ENCODE results near the gene PIK3R2. TPM values are rescaled to one million over a fixed set of nuclear protein-coding genes. Genes with fewer than 3 reads are reported as not detected.

Gene PIK3R2
- total RNA-seq, 4 donors from 2014 or later = 12.2 to 38.1 (median 15.7) TPM

DNA sequence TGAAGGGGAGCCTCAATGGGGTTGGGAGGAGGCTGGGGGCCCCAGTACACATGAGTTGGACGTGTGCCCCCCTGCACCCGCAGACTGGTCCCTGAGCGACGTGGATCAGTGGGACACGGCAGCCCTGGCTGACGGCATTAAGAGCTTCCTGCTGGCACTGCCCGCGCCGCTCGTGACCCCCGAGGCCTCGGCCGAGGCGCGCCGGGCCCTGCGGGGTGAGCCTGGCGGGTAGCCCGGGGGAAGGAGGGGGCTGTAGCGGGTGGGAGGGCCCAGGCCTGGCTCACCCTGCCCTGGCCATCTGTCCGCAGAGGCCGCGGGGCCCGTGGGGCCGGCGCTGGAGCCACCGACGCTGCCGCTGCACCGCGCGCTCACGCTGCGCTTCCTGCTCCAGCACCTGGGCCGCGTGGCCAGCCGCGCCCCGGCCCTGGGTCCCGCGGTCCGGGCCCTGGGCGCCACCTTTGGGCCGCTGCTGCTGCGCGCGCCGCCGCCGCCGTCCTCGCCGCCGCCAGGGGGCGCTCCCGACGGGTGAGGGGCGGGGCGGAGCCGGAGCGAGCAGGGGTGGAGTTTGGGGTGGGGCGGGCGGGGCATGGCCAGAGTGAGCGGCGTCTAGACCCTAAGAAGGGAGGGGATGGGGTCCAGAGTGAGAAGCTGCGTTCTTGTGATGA, 8.1 kb downstream of the PIK3R2 start:
- peak overlapping the region; percentile 28 to 60 (median 34) for H3K4me3 ChIP-seq
- H3K36me3 ChIP-seq = peaks cover 0 to 50% (median 0%) of the 10 kb centered on the region in 3 donors
- no peaks in the 10 kb centered on the region for H3K9me3 ChIP-seq
- peak; percentile 51 to 64 for DNase-seq (ENCODE audit: low spot score in 2 of 2)
- H3K27ac ChIP-seq = peak overlapping the region; percentile 67 to 91 (median 86)
- H3K4me1 ChIP-seq = peaks cover 0 to 39% (median 28%) of the 10 kb centered on the region in 4 donors
- TF ChIP-seq CTCF (IDR thresholded peaks at IDR 0.05) (peak; percentile 69 to 99 (median 89)), POLR2A (IDR thresholded peaks at IDR 0.05) (no peak), EP300 (IDR thresholded peaks at IDR 0.05) (no peak)
- no peaks in the 10 kb centered on the region for H3K27me3 ChIP-seq
- WGBS, 2 donors = 1 to 3% methylated on average over 27 to 36 of the region's 66 CpGs

DNA sequence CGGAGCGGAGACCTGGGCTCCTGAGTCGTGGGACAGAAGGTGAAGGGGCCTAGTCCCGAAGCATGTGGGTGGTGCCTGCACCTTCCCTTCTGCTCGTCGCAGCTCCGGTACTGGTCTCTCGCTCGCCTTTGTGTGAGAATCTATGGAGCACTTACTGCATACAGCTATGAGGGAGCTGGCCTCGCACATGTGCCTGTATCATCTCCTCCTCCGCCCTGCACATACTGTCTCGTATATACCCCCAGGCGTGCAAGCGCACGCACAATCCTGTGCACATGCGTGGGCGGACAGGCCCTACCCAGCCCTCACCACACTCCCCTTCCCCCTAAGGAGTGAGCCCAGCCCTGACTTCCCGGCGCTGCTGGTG, 8.7 kb downstream of the PIK3R2 start:
- Histone ChIP-seq H3K27ac (peak overlapping the region in 2 of 4 donors; percentile 48 to 91), H3K36me3 (peaks cover 0 to 51% (median 4%) of the 10 kb centered on the region in 3 donors), H3K4me1 (peaks cover 0 to 34% (median 26%) of the 10 kb centered on the region in 4 donors), H3K9me3 (no peaks in the 10 kb centered on the region), H3K27me3 (no peaks in the 10 kb centered on the region), H3K4me3 (peak overlapping the region; percentile 16 to 60 (median 29))
- WGBS, 2 donors = 56 to 57% methylated on average over 15 to 19 of the region's 19 CpGs
- DNase-seq (ENCODE audit: low spot score in 2 of 2) = no peak
- TF ChIP-seq CTCF (IDR thresholded peaks at IDR 0.05) (peak in 1 of 5 experiments; percentile 4), POLR2A (IDR thresholded peaks at IDR 0.05) (no peak)

DNA sequence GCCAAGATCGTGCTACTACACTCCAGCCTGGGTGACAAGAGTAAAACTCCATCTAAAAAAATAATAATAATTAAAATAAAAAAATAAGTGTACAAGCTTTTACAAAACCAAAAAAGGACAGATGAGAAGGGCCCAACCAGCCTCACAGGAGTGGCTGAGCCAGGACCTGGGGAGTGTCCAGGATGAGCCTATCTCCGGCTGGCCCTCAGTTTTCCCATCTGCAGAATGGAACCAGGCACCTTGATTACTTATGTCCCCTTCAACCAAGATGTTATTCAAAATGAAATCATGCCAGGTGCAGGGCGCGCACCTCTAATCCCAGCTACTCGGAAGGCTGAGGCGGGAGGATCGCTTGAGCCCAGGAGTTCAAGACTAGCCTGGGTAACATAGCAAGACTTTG, 11.1 kb downstream of the PIK3R2 start:
- no peak overlapping the region for H3K27ac ChIP-seq
- H3K4me3 ChIP-seq = no peak overlapping the region
- 95% methylated on average over 7 of the region's 7 CpGs for WGBS, 2 donors
- no peaks in the 10 kb centered on the region for H3K27me3 ChIP-seq
- peaks cover 0 to 27% (median 14%) of the 10 kb centered on the region in 4 donors for H3K4me1 ChIP-seq
- H3K9me3 ChIP-seq = no peaks in the 10 kb centered on the region
- TF ChIP-seq CTCF (IDR thresholded peaks at IDR 0.05) (no peak), POLR2A (IDR thresholded peaks at IDR 0.05) (no peak), EP300 (IDR thresholded peaks at IDR 0.05) (no peak)
- no peak for DNase-seq (ENCODE audit: low spot score in 2 of 2)
- peaks cover 0 to 73% (median 11%) of the 10 kb centered on the region in 3 donors for H3K36me3 ChIP-seq

DNA sequence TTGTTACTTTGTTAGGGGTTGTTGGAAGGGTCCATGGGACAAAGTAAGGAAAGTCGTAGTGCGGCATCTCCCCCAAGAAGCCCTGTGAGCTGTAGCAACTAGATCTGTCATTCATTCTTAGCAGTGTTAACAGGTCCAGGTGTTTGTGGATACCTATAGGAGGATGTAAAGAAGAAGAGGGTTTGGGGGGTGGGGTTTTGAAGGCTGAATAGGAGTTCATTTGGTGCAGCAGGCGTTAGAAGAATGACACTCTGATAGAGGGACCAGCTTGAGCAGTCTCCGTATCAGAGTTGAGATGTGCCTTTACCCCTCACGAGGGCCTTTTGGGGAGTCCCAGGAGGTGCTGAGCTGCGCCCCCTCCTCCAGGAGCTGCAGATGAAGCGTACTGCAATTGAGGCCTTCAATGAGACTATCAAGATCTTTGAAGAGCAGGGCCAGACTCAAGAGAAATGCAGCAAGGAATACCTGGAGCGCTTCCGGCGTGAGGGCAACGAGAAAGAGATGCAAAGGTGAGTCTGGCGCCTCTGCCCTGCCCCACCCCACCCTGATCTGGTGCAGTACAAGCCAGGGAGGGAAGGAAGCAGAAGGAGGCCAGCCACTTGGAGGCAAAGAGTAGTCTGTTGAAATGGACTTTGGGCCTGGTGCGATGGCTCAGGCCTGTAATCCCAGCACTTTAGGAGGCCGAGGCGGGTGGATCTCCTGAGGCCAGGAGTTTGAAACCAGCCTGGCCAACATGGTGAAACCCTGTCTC, 13.0 kb downstream of the PIK3R2 start:
- TF ChIP-seq EP300 (IDR thresholded peaks at IDR 0.05) (no peak), POLR2A (IDR thresholded peaks at IDR 0.05) (no peak), CTCF (IDR thresholded peaks at IDR 0.05) (no peak)
- WGBS, 2 donors = 93 to 95% methylated on average over 15 of the region's 15 CpGs
- peaks cover 0 to 88% (median 11%) of the 10 kb centered on the region in 3 donors for H3K36me3 ChIP-seq

DNA sequence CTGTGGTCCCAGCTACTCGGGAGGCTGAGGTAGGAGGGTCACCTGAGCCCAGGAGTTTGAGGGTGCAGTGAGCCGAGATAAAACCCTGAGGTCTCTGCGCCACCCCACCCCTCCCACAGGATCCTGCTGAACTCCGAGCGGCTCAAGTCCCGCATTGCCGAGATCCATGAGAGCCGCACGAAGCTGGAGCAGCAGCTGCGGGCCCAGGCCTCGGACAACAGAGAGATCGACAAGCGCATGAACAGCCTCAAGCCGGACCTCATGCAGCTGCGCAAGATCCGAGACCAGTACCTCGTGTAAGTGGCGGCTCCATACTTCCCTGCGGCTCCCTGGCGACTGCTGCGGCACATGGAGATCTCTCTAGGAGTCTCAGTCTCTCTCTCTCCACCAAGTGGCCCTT, 14.0 kb downstream of the PIK3R2 start:
- H3K4me3 ChIP-seq = no peak overlapping the region
- H3K36me3 ChIP-seq = peaks cover 0 to 86% (median 11%) of the 10 kb centered on the region in 3 donors
- H3K4me1 ChIP-seq = peaks cover 0 to 10% (median 2%) of the 10 kb centered on the region in 4 donors
- no peak for DNase-seq (ENCODE audit: low spot score in 2 of 2)
- H3K27me3 ChIP-seq = no peaks in the 10 kb centered on the region
- 91 to 94% methylated on average over 20 to 21 of the region's 21 CpGs for WGBS, 2 donors
- TF ChIP-seq EP300 (IDR thresholded peaks at IDR 0.05) (no peak), CTCF (IDR thresholded peaks at IDR 0.05) (no peak), POLR2A (IDR thresholded peaks at IDR 0.05) (no peak)
- H3K27ac ChIP-seq = no peak overlapping the region
- H3K9me3 ChIP-seq = no peaks in the 10 kb centered on the region

More for the DNA sequence above, 13.0 kb downstream of the PIK3R2 start:
- Histone ChIP-seq H3K9me3 (no peaks in the 10 kb centered on the region), H3K27ac (no peak overlapping the region), H3K4me1 (peaks cover 0 to 18% (median 7%) of the 10 kb centered on the region in 4 donors), H3K27me3 (no peaks in the 10 kb centered on the region), H3K4me3 (no peak overlapping the region)
- DNase-seq (ENCODE audit: low spot score in 2 of 2) = no peak
